Keratinocyte (primary cell): ENCODE measurements around the gene TANK. TPM values are rescaled to one million over a fixed set of nuclear protein-coding genes. Genes with fewer than 3 reads are reported as not detected.

Experiments used
- DNase-seq: peaks from one replicate; pipeline ENCODE4 v3.0.0-alpha.2; 2011; ENCODE audit warnings: low read depth, missing footprints, low spot score
- FAIRE-seq: peaks from 2 replicates; lab custom pipeline; 2011; peaks lifted over from hg19 to GRCh38; lab: Jason Lieb, UNC
- H2AFZ ChIP-seq: 2 replicates; pipeline ENCODE4 v1.6.0; 2012; ENCODE audit warnings: low read length, control low read depth, inconsistent platforms; ENCODE audit not compliant: control insufficient read depth
- H3K27ac ChIP-seq: 2 replicates; pipeline ENCODE4 v1.5.1; 2011; ENCODE audit warnings: low read length; ENCODE audit not compliant: control insufficient read depth, insufficient read depth
- H3K27me3 ChIP-seq: 3 replicates; pipeline ENCODE4 v1.6.0; 2011; ENCODE audit warnings: low read length; ENCODE audit not compliant: control insufficient read depth, insufficient read depth; ENCODE audit errors: extremely low read depth
- H3K36me3 ChIP-seq, 2 experiments: 2 replicates in 1 of 2; 3 replicates in 1 of 2; pipeline ENCODE4 v1.5.1; 2011; ENCODE audit warnings: low read length in 2 of 2, mild to moderate bottlenecking in 1 of 2; ENCODE audit not compliant: control insufficient read depth in 2 of 2, insufficient read depth in 2 of 2; ENCODE audit errors: extremely low read depth in 1 of 2
- H3K4me1 ChIP-seq: 3 replicates; pipeline ENCODE4 v1.5.1; 2011; ENCODE audit warnings: low read length; ENCODE audit not compliant: control insufficient read depth, insufficient read depth; ENCODE audit errors: extremely low read depth
- H3K4me2 ChIP-seq: 3 replicates; pipeline ENCODE4 v1.6.0; 2011; ENCODE audit warnings: low read depth, low read length; ENCODE audit not compliant: control insufficient read depth, insufficient read depth; ENCODE audit errors: extremely low read depth
- H3K4me3 ChIP-seq, 3 experiments: fragments of 200-600 bp in 1 of 3; sonication (generic) in 1 of 3; 2 replicates in 2 of 3; 3 replicates in 1 of 3; pipeline ENCODE4 v1.5.1; 2011 to 2016; ENCODE audit warnings: low read length in 3 of 3, mild to moderate bottlenecking in 3 of 3, control low read depth in 2 of 3, inconsistent platforms in 1 of 3, low read depth in 1 of 3, mixed read lengths in 1 of 3, mixed run types in 1 of 3, moderate library complexity in 1 of 3; ENCODE audit not compliant: control insufficient read depth in 2 of 3, insufficient read depth in 2 of 3; ENCODE audit errors: extremely low read depth in 1 of 3
- H3K79me2 ChIP-seq: 2 replicates; pipeline ENCODE4 v1.6.0; 2012; ENCODE audit warnings: low read length; ENCODE audit not compliant: control insufficient read depth, insufficient read depth
- H3K9ac ChIP-seq: 3 replicates; pipeline ENCODE4 v1.6.0; 2011; ENCODE audit warnings: low read length; ENCODE audit not compliant: control insufficient read depth, insufficient read depth; ENCODE audit errors: extremely low read depth
- H3K9me1 ChIP-seq: 3 replicates; pipeline ENCODE4 v1.6.0; 2011; ENCODE audit warnings: low read length; ENCODE audit not compliant: control insufficient read depth, insufficient read depth; ENCODE audit errors: extremely low read depth
- H3K9me3 ChIP-seq: 2 replicates; pipeline ENCODE4 v1.5.1; 2012; ENCODE audit warnings: low read depth, low read length; ENCODE audit not compliant: control insufficient read depth
- H4K20me1 ChIP-seq: 3 replicates; pipeline ENCODE4 v1.6.0; 2011; ENCODE audit warnings: low read length; ENCODE audit not compliant: control insufficient read depth, insufficient read depth; ENCODE audit errors: extremely low read depth
- CTCF ChIP-seq, 3 experiments: IDR thresholded peaks in 1 of 3; conservative IDR thresholded peaks in 1 of 3; optimal IDR thresholded peaks in 1 of 3; 2 replicates in 2 of 3; 3 replicates in 1 of 3; pipeline versions ENCODE3 to v1.5.1; 2011; ENCODE audit warnings: low read length in 3 of 3, mild to moderate bottlenecking in 3 of 3, moderate library complexity in 2 of 3, control low read depth in 1 of 3, inconsistent platforms in 1 of 3; ENCODE audit not compliant: insufficient read depth in 2 of 3; ENCODE audit errors: extremely low read depth in 1 of 3
- EZH2 ChIP-seq: IDR thresholded peaks from one replicate; pipeline ENCODE4 v1.6.1; 2012; ENCODE audit warnings: inconsistent platforms, mild to moderate bottlenecking, low read length, moderate library complexity
- dilution Hi-C: fragments of 300-500 bp; cut with MboI; formaldehyde crosslinking; loops from one replicate; pipeline ENCODE4 v1.7.0; 2020; ENCODE audit warnings: low sequenced_read_pairs; ENCODE audit not compliant: extremely low pct_ligation_motif_present
- polyA plus RNA-seq, 5 experiments: library from polyadenylated mRNA; depleted of rRNA in 3 of 5; stranded (reverse) in 3 of 5; stranded (forward) in 1 of 5; unstranded in 1 of 5; fragments of >200 nt; gene quantifications; 1 replicate in 1 of 5; 2 replicates in 3 of 5; 3 replicates in 1 of 5; pipeline versions ENCODE4 v1.2.1 to v1.2.3, GENCODE V29; 2011 to 2012; ENCODE audit warnings: missing spikeins in 2 of 5, low read depth in 1 of 5, low replicate concordance in 1 of 5

The TANK gene
- polyA plus RNA-seq, 1 donor (not counting 4 experiments of a cell fraction or from before 2014, with no cell fraction given), result 47.2 TPM

GRCh38 chr2:161245261-161245553, 85.0 kb downstream of the TANK start:
- Histone ChIP-seq H3K4me3 (peak overlapping the region; percentile 55 to 68 (median 67)), H3K9ac (peak overlapping the region; percentile 87), H3K9me3 (no peaks in the 10 kb centered on the region), H4K20me1 (no peaks in the 10 kb centered on the region), H3K27ac (peak overlapping the region; percentile 90), H3K4me2 (peak overlapping the region; percentile 89), H3K27me3 (no peaks in the 10 kb centered on the region), H3K9me1 (no peaks in the 10 kb centered on the region), H3K79me2 (peaks cover 4% of the 10 kb centered on the region), H2AFZ (no peak overlapping the region), H3K36me3 (peaks cover 0 to 2% of the 10 kb centered on the region in 2 experiments), H3K4me1 (peaks cover 10% of the 10 kb centered on the region)
- DNase-seq (no peak), FAIRE-seq (no peak)
- TF ChIP-seq EZH2 (no peak), CTCF (optimal IDR thresholded peaks at IDR 0.05 in 1 of 3, IDR thresholded peaks at IDR 0.05 in 1 of 3, conservative IDR thresholded peaks at IDR 0.05 in 1 of 3; ENCODE audit: extremely low read depth in 1 of 3, insufficient read depth in 2 of 3, low read length in 3 of 3) (no peak)
- dilution Hi-C loops, result no loop called here

GRCh38 chr2:161245671-161246070, 85.4 kb downstream of the TANK start:
- H4K20me1 ChIP-seq, result no peaks in the 10 kb centered on the region
- H3K9me3 ChIP-seq, result no peaks in the 10 kb centered on the region
- no peak for TF ChIP-seq CTCF (optimal IDR thresholded peaks at IDR 0.05 in 1 of 3, IDR thresholded peaks at IDR 0.05 in 1 of 3, conservative IDR thresholded peaks at IDR 0.05 in 1 of 3; ENCODE audit: extremely low read depth in 1 of 3, insufficient read depth in 2 of 3, low read length in 3 of 3)
- TF ChIP-seq EZH2, result no peak
- H3K9me1 ChIP-seq, result no peaks in the 10 kb centered on the region
- H3K27me3 ChIP-seq, result no peaks in the 10 kb centered on the region
- no peak overlapping the region for H2AFZ ChIP-seq
- FAIRE-seq (no peak), DNase-seq (no peak)
- H3K4me3 ChIP-seq, result peak overlapping the region; percentile 55 to 68 (median 67)
- H3K79me2 ChIP-seq, result peaks cover 4% of the 10 kb centered on the region
- peak overlapping the region; percentile 89 for H3K4me2 ChIP-seq
- peak overlapping the region; percentile 90 for H3K27ac ChIP-seq
- H3K36me3 ChIP-seq, result peaks cover 0 to 2% of the 10 kb centered on the region in 2 experiments
- peaks cover 10% of the 10 kb centered on the region for H3K4me1 ChIP-seq
- dilution Hi-C loops, result no loop called here
- H3K9ac ChIP-seq, result peak overlapping the region; percentile 87
